IPS-20b (cell line): ENCODE measurements around the gene MAST2.

Experiments
- H3K27ac ChIP-seq: one replicate; pipeline ENCODE4 v1.5.1; 2013; ENCODE audit warnings: low read length
- H3K27me3 ChIP-seq: 2 replicates; pipeline ENCODE4 v1.6.1; 2013; ENCODE audit warnings: mild to moderate bottlenecking, low read length, inconsistent platforms; ENCODE audit not compliant: insufficient read depth
- H3K36me3 ChIP-seq: 2 replicates; pipeline ENCODE4 v1.6.1; 2013; ENCODE audit warnings: low read depth, mild to moderate bottlenecking, inconsistent platforms, low read length, moderate library complexity; ENCODE audit not compliant: insufficient read depth
- H3K4me1 ChIP-seq: 2 replicates; pipeline ENCODE4 v1.6.1; 2013; ENCODE audit warnings: mild to moderate bottlenecking, control low read depth, inconsistent platforms, low read length, moderate library complexity; ENCODE audit not compliant: insufficient read depth
- H3K4me3 ChIP-seq: 2 replicates; pipeline ENCODE4 v1.5.1; 2013; ENCODE audit warnings: mild to moderate bottlenecking, low read length, inconsistent platforms
- H3K9ac ChIP-seq: 2 replicates; pipeline ENCODE4 v1.6.1; 2013; ENCODE audit warnings: low read depth, mild to moderate bottlenecking, inconsistent platforms, low read length, moderate library complexity
- H3K9me3 ChIP-seq: 2 replicates; pipeline ENCODE4 v1.6.1; 2013; ENCODE audit warnings: mild to moderate bottlenecking, low read depth, low read length, inconsistent platforms; ENCODE audit not compliant: insufficient read depth

Gene MAST2

GRCh38 chr1:46001081-46001785, 197.8 kb downstream of the MAST2 start:
- Histone ChIP-seq H3K36me3 (peaks cover 23% of the 10 kb centered on the region), H3K27ac (no peak overlapping the region), H3K9ac (no peak overlapping the region), H3K4me1 (no peaks in the 10 kb centered on the region; the same call in 1 of the 2 replicates), H3K27me3 (no peaks in the 10 kb centered on the region), H3K9me3 (no peaks in the 10 kb centered on the region), H3K4me3 (no peak overlapping the region)

GRCh38 chr1:46002551-46003150, 199.2 kb downstream of the MAST2 start:
- Histone ChIP-seq H3K4me1 (no peaks in the 10 kb centered on the region; the same call in 1 of the 2 replicates), H3K27ac (no peak overlapping the region), H3K9me3 (no peaks in the 10 kb centered on the region), H3K9ac (no peak overlapping the region), H3K36me3 (peaks cover 37% of the 10 kb centered on the region), H3K4me3 (no peak overlapping the region), H3K27me3 (no peaks in the 10 kb centered on the region)

GRCh38 chr1:46003315-46003714, 199.9 kb downstream of the MAST2 start:
- Histone ChIP-seq H3K27ac (no peak overlapping the region), H3K36me3 (peaks cover 44% of the 10 kb centered on the region)

GRCh38 chr1:46004492-46004891, 201.1 kb downstream of the MAST2 start:
- Histone ChIP-seq H3K36me3 (peaks cover 51% of the 10 kb centered on the region), H3K27ac (no peak overlapping the region), H3K4me1 (no peaks in the 10 kb centered on the region; the same call in 1 of the 2 replicates), H3K4me3 (no peak overlapping the region), H3K9me3 (no peaks in the 10 kb centered on the region), H3K27me3 (no peaks in the 10 kb centered on the region), H3K9ac (no peak overlapping the region)

More at GRCh38 chr1:46003315-46003714, 199.9 kb downstream of the MAST2 start:
- H3K9ac ChIP-seq: no peak overlapping the region
- no peaks in the 10 kb centered on the region; the same call in 1 of the 2 replicates for H3K4me1 ChIP-seq
- no peak overlapping the region for H3K4me3 ChIP-seq
- H3K9me3 ChIP-seq: no peaks in the 10 kb centered on the region
- H3K27me3 ChIP-seq: no peaks in the 10 kb centered on the region

- Histone ChIP-seq H3K4me3 (no peak overlapping the region), H3K9me3 (no peaks in the 10 kb centered on the region), H3K27me3 (no peaks in the 10 kb centered on the region), H3K9ac (no peak overlapping the region), H3K36me3 (peaks cover 58% of the 10 kb centered on the region), H3K27ac (no peak overlapping the region), H3K4me1 (no peaks in the 10 kb centered on the region; the same call in 1 of the 2 replicates)
Measured at GRCh38 chr1:46005594-46005993, 202.2 kb downstream of the MAST2 start.

DNA sequence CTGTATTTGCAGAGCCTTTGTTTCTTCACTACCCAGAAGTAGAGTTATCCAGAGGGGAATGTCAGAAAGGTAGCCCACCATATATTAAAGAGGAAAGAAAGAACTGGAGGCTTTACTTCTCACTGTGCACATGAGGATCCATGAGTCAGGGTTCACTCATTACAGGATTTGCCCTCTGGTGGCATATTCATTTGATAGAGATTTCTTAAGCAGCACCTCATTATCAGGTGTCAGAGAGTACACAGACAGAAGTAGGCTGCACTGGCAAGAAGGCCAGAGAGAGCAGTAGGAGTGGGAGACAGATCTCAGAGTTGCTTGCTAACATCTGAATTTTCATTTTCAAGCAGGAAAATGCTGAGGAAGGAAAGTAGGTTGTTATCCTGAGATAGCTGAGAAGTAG, 205.2 kb downstream of the MAST2 start:
- H3K4me1 ChIP-seq: no peaks in the 10 kb centered on the region
- H3K4me3 ChIP-seq: no peak overlapping the region
- no peaks in the 10 kb centered on the region for H3K27me3 ChIP-seq
- peaks cover 74% of the 10 kb centered on the region for H3K36me3 ChIP-seq
- H3K9ac ChIP-seq: no peak overlapping the region
- H3K27ac ChIP-seq: no peak overlapping the region
- H3K9me3 ChIP-seq: no peaks in the 10 kb centered on the region

DNA sequence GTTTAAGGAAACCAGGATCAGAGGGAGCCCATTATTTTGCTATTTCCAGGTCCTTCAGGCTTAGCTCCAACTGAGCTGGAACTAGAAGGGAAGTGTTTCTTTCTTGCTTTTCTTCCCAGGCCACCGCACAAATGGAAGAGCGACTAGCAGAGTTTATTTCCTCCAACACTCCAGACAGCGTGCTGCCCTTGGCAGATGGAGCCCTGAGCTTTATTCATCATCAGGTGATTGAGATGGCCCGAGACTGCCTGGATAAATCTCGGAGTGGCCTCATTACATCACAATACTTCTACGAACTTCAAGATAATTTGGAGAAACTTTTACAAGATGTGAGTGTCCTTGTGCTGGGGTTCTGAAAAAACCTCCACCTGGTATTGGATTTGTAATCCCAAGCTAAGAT, 207.2 kb downstream of the MAST2 start:
- Histone ChIP-seq H3K9me3 (no peaks in the 10 kb centered on the region), H3K27me3 (no peaks in the 10 kb centered on the region), H3K36me3 (peaks cover 67% of the 10 kb centered on the region), H3K27ac (no peak overlapping the region), H3K9ac (no peak overlapping the region), H3K4me1 (no peaks in the 10 kb centered on the region), H3K4me3 (no peak overlapping the region)

- H3K9ac ChIP-seq: no peak overlapping the region
- no peaks in the 10 kb centered on the region for H3K4me1 ChIP-seq
- no peak overlapping the region for H3K27ac ChIP-seq
- peaks cover 61% of the 10 kb centered on the region for H3K36me3 ChIP-seq
- H3K27me3 ChIP-seq: no peaks in the 10 kb centered on the region
- H3K9me3 ChIP-seq: no peaks in the 10 kb centered on the region
- H3K4me3 ChIP-seq: no peak overlapping the region
Measured at GRCh38 chr1:46011121-46011695, 207.8 kb downstream of the MAST2 start.

- no peaks in the 10 kb centered on the region for H3K4me1 ChIP-seq
- peaks cover 51% of the 10 kb centered on the region for H3K36me3 ChIP-seq
- no peak overlapping the region for H3K9ac ChIP-seq
- H3K27me3 ChIP-seq: no peaks in the 10 kb centered on the region
- no peak overlapping the region for H3K4me3 ChIP-seq
- no peaks in the 10 kb centered on the region for H3K9me3 ChIP-seq
- H3K27ac ChIP-seq: no peak overlapping the region
Measured at GRCh38 chr1:46012236-46012635, 208.8 kb downstream of the MAST2 start.

GRCh38 chr1:46013581-46013980, 210.2 kb downstream of the MAST2 start:
- no peak overlapping the region for H3K27ac ChIP-seq
- no peaks in the 10 kb centered on the region for H3K27me3 ChIP-seq
- H3K9ac ChIP-seq: no peak overlapping the region
- no peaks in the 10 kb centered on the region for H3K4me1 ChIP-seq
- H3K9me3 ChIP-seq: no peaks in the 10 kb centered on the region
- H3K4me3 ChIP-seq: no peak overlapping the region
- H3K36me3 ChIP-seq: peaks cover 38% of the 10 kb centered on the region

DNA sequence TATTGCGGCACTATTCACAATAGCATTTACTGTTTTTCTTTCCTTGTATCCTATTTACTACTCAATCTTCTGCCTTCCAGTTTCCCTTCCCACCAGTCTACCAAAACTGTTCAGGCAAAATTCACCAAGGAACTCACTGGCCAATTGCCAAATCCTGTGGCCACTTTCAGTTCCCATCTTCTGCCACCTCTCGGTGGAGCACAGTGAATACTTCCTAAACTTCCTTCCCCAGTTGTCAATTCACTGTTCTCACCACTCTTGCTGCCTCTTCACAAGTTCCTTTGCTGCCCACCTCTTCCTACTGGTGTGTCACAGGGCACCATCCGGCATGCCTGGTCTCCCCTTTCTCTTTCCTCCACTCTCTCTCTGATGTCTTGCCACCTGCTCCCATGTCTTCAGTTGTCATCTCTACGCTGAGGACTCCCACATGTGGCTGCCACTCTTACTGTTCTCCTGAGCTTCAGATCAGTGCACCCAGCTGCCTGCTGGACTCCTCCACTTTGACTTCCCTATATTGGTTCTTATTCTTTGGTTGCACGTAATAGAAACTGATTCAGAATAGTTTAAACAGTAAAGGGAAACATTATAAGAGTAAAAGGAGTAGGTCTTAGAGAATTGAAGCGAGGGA, 214.6 kb downstream of the MAST2 start:
- Histone ChIP-seq H3K4me1 (peaks cover 5% of the 10 kb centered on the region; the same call in 1 of the 2 replicates), H3K27me3 (no peaks in the 10 kb centered on the region), H3K36me3 (peaks cover 17% of the 10 kb centered on the region), H3K9me3 (no peaks in the 10 kb centered on the region), H3K27ac (no peak overlapping the region), H3K4me3 (no peak overlapping the region), H3K9ac (no peak overlapping the region)
